K562 (cell line): Measurements from ENCODE around the gene LY6G6C. TPM values are rescaled to one million over a fixed set of nuclear protein-coding genes. Genes with fewer than 3 reads are reported as not detected.

ENCODE experiments used
- ATF4 ChIP-seq: fragments of 450-650 bp; formaldehyde crosslinking; IDR thresholded peaks from 2 replicates; pipeline ENCODE4 v1.4.0; 2022; ENCODE audit warnings: mild to moderate bottlenecking, moderate library complexity
- C11orf30 ChIP-seq: fragments of 450-650 bp; IDR thresholded peaks from 2 replicates; pipeline ENCODE4 v1.6.1; 2016; ENCODE audit warnings: low read depth, mild to moderate bottlenecking
- CCAR2 ChIP-seq: fragments of 200-400 bp; formaldehyde crosslinking; IDR thresholded peaks from 2 replicates; pipeline ENCODE4 v1.6.1; 2017; ENCODE audit warnings: mild to moderate bottlenecking, low read depth, low read length
- FOXA1 ChIP-seq: fragments of 450-650 bp; IDR thresholded peaks from 2 replicates; pipeline ENCODE4 v1.6.1; 2016; ENCODE audit warnings: mild to moderate bottlenecking, borderline replicate concordance
- FOXK2 ChIP-seq, 2 experiments: fragments of 450-650 bp; IDR thresholded peaks in 1 of 2; conservative IDR thresholded peaks in 1 of 2; 2 replicates each; pipeline ENCODE4 v1.6.1; 2016; ENCODE audit warnings: low read depth in 2 of 2, mild to moderate bottlenecking in 1 of 2
- HDGF ChIP-seq: fragments of 450-650 bp; IDR thresholded peaks from 2 replicates; pipeline ENCODE4 v1.6.1; 2016
- NR1H2 ChIP-seq: sonication (generic); formaldehyde crosslinking; IDR thresholded peaks from 2 replicates; pipeline ENCODE4 v1.4.0; 2020; ENCODE audit warnings: mild to moderate bottlenecking, missing genetic modification reagents
- SP2 ChIP-seq: IDR thresholded peaks from 2 replicates; pipeline ENCODE4 v1.6.1; 2011; ENCODE audit warnings: mild to moderate bottlenecking, low read depth, low read length, moderate library complexity; ENCODE audit not compliant: poor library complexity, severe bottlenecking; ENCODE audit errors: extremely low read depth
- SUPT5H ChIP-seq: fragments of 450-650 bp; IDR thresholded peaks from 2 replicates; pipeline ENCODE4 v1.6.1; 2016
- THAP12 ChIP-seq: fragments of 250-450 bp; sonication (Bioruptor Pico); IDR thresholded peaks from 2 replicates; pipeline ENCODE4 v1.9.0; 2021; ENCODE audit warnings: mild to moderate bottlenecking, inconsistent platforms
- ZHX1 ChIP-seq: fragments of 150-350 bp; conservative IDR thresholded peaks from 2 replicates; pipeline ENCODE4 v1.6.1; 2014; ENCODE audit warnings: low read length
- ZNF175 ChIP-seq: fragments of 200-800 bp; sonication (Bioruptor generic); IDR thresholded peaks from 2 replicates; pipeline ENCODE4 v1.6.1; 2016; ENCODE audit warnings: low read depth, mild to moderate bottlenecking, missing genetic modification characterization, missing compliant biosample characterization
- polyA plus RNA-seq, 8 experiments: library from polyadenylated mRNA; depleted of rRNA in 4 of 8; stranded (reverse) in 5 of 8; unstranded in 3 of 8; fragments of >200 nt; fragmentation: Nextera tagmentation in 2 of 8; fragmentation: Illumina TruSeq in 1 of 8; extraction: Ambion mirVana in 2 of 8; extraction: Trizol in 1 of 8; gene quantifications; 2 replicates each; pipeline versions ENCODE4 v1.2.1 to v1.2.3, GENCODE V29; 2011 to 2014; ENCODE audit warnings: inconsistent platforms in 1 of 8, missing spikeins in 1 of 8
- total RNA-seq, 7 experiments: library from RNA; depleted of rRNA in 6 of 7; stranded (reverse); fragments of >200 nt in 6 of 7; fragmentation: Illumina TruSeq in 2 of 7; extraction: Trizol in 2 of 7; gene quantifications; 2 replicates each; pipeline versions ENCODE4 v1.2.1 to v1.2.3, GENCODE V29; 2011 to 2021; ENCODE audit warnings: low replicate concordance in 1 of 7
- TF ChIP-seq, protein P1 (sequence below): sonication (generic); formaldehyde crosslinking; IDR thresholded peaks from 2 replicates; pipeline ENCODE4 v1.8.0; 2022; ENCODE audit warnings: mild to moderate bottlenecking, missing genetic modification reagents

LY6G6C gene
- total and polyA plus RNA-seq, 9 of the 15 experiments (the other 6 are each of a cell fraction or from before 2014, with no cell fraction given): 0.06 to 0.20 TPM; not detected in 7

DNA sequence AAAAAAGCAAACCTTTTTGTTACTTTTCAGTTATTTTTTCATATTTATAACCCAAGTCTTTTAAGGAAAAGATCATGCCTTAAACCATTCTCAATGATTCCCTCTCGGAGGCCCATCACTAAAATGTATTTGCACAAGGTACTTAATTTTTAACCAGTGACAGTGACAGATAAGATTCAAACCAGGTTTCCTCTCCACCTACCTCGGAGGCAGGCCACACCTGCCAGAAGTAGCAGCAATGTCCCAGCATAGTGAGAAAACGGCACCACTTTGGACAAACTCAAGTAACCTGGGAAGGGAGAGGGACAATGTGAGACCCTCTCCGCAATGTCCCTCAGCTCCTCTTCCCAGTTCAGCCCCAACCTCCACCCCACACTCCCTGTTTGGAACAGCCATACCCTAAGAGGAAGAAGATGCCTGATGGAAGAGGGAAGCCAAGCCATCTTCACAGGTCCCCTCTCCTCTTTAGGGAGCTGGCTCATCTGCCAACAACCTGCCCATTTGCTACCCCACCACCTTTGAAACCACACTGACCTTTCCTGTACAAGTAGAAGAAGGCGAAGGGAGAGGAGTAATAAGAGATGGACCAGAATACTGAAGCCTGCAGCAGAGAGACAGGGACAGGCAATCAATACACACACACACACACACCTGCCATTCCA, 20.7 kb downstream of the LY6G6C start (continued):
- TF ChIP-seq ZNF175 (CRISPR knock-in tag) (no peak), FOXA1 (no peak), ZHX1 (no peak), THAP12 (CRISPR knock-in tag) (0 out of 2 replicates have a peak, but pooled peaks have one; percentile 17), ATF4 (CRISPR knock-in tag) (no peak), CCAR2 (no peak), SUPT5H (peak; percentile 29; the same call in 1 of the 2 replicates), FOXK2 (conservative IDR thresholded peaks at IDR 0.05 in 1 of 2, IDR thresholded peaks at IDR 0.05 in 1 of 2; ENCODE audit: low read depth in 2 of 2) (no peak), SP2 (peak; percentile 13), HDGF (peak; percentile 93), C11orf30 (no peak), NR1H2 (CRISPR knock-in tag) (no peak)
- TF ChIP-seq, protein P1, sequence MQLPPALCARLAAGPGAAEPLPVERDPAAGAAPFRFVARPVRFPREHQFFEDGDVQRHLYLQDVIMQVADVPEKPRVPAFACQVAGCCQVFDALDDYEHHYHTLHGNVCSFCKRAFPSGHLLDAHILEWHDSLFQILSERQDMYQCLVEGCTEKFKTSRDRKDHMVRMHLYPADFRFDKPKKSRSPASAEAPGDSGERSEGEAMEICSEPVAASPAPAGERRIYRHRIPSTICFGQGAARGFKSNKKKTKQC: no peak
